Amniotic stem cell (primary cell): ENCODE data around the gene GNG7.
"Not testable (repeated sequence)": the region's sequence is repeated elsewhere in the genome, so short reads cannot be mapped to it uniquely, and the experiment has no call there.

Source experiments
- DNase-seq: peaks from one replicate; lab custom pipeline; 2025; lab: John Stamatoyannopoulos, UW

Gene GNG7

DNA sequence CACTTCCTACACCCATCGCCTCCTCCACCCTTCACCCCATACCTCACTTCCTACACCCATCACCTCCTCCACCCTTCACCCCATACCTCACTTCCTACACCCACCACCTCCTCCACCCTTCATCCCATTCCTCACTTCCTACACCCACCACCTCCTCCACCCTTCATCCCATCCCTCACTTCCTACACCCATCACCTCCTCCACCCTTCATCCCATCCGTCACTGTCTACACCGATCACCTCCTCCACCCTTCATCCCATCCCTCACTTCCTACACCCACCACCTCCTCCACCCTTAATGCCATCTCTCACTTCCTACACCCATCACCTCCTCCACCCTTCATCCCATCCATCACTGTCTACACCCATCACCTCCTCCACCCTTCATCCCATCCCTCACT lies 10.7 kb upstream of the GNG7 start:
- DNase-seq = not testable (repeated sequence)

DNA sequence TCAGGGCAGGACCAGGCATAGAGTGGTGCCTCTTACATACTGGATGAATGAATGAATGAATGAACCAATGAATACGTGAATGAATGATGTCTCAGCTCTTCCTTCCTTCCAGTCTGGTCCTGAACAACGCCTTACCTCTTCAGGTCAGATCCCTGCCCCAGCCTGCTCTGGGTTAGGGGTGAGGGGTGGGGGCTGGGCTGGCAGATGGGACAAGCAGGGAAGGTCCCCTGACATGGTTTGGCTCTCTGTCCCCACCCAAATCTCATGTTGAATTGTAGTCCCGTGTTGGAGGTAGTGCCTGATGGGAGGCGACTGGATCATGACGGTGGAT lies 9.3 kb upstream of the GNG7 start:
- no peak for DNase-seq

DNA sequence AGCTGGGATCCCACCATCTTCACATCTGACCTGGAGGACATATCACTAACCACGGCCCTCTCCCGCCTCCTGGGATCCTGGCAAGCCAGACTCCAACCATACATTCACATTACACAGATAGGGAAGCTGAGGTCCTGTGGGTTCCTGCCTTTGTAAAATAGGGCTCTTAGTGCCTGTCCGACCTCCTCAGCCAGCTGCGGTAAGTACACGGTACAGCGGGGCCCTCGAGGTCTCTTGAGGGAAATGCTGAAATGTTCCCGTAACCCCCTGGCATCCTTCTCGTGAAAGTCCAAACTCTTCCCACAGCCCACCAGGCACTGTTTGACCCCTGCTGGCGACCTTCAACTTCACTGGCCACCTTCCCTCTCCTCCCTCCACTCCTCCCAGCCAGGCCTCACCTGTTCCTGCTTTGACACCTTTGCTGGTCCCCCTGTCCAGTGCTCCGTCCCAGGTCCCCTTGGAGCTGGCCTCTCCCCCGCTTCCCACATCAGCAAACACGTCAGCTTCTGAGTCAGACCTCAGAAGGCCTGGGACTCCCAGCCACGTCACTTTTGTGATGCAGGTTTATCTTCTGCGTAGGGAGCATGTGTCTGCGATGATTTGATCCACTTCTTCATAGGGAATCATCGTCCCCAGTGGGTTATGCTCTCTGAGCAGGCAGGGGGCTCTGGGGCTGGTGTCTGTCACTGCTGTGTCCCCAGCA lies 8.8 kb upstream of the GNG7 start:
- no peak for DNase-seq

DNA sequence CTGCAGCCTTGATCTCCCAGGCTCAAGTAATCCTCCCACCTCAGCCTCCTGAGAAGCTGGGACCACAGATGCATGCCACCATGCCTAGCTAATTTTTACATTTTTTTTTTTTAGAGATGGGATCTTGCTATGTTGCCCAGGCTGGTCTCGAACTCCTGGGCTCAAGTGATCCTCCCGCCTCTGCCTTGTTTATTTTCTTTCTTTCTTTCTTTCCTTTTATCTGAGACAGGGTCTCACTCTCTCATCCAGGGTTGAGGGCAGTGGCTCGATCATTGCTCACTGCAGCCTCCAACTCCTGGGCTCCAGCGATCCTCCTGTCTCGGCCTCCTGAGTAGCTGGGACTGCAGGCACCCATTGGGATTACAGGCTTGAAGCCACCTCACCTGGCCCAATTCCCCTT lies 3.8 kb upstream of the GNG7 start:
- DNase-seq = no peak

DNA sequence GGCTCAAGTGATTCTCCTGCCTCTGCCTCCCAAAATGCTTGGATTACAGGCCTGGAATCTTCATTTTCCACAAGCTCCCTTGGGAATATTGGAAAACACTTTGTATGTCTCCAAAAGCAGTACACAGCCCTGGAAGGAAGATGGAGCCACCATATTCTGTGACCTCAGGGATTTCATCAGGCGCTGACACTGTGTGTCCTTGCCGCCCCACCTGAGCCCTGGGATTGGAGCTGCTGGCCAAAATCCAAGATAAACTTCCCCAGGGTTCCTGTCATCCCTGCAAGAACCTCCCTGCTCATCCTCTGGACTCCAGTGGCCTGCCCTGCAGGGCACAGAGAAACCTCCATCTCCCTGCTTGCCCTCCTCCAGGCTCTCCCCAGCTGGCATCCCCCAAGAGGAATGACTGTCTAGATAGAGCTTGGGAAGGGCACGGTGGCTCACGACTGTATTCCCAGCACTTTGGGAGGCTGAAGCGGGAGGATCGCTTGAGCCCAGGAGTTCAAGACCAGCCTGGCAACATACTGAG lies 1.3 kb upstream of the GNG7 start:
- no peak for DNase-seq

DNA sequence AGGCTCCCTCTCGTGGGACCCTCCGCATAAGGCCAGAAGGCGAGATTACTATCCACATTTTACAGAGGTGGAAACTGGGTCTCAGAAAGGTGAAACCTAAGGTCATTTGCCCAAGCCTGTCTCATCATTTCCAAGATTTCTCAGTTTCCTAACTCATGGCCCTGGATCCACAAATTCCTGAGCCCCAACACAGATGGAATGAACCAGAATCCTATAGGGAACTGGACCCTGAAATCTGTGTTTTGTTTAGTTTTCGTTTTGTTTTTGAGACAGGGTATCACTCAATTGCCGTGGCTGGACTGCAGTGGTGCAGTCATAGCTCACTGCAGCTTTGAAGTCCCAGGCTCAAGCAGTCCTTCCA lies 563 bp upstream of the GNG7 start:
- DNase-seq = no peak

DNA sequence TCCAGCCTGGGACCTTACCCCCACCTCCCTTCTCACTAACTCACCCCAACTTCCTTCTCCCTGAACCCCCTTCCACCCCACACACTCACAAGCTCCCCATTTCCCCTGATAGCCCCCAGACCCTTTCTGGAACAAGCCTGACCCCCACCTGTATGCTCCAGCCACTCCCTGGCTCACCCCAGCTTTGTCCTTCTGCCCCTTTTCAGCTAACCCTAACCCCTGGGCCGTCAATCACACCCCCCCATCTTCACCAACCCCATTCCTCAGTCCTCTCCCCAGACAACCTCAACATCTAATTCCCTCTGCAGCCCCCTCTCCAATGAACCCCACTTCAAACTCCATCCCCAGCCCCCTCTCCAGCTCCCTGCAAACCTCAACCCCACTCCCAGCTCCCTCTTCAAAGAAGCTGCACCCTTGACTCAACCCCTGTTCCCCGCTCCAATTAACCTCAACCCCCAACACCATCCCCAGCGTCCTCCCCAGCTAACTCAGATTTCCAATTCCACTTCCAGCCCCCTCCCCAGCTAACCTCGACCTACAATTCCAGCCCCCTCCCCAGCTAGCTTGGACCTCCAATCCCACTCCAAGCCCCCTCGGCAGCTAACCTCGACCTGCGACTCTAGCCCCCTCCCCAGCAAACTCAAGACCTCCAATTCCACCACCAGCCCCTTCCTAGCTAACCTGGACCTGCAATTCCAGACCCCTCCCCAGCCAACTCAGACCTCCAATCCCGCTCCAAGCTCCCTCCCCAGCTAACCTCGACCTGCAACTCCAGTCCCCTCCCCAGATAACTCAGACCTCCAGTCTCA lies 929 bp downstream of the GNG7 start:
- no peak for DNase-seq

DNA sequence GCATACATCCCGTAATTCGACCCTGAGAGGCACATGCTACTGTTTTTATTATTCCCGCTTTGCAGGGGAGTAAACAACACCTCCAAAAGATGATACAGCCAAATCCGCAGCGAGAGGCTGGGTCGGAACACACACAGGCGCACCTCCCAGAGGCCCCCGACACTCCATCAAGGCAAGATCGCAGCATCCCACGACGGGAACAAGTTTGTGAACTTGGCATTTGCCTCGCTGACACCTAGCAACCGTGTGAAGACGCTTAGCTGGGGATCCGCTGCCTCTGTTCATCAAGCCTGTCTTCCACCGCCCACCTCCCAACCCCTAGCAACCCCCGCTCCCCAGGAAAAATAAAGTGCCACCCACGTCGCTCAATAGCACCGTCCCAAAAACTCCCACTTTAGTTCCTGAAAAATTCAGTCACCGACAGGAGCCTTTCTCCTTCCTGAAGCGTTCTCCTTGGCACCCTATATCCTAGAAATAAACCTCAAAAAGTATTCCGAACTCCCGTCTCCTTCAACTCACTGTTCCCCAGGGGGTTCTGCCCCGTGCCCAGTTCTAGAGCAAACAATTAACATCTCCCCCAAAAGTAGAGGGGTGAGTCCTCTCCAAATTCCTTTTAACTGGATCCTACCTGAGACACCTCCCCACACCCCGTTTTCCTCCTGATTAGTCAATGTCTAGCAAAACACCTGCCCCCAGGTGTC lies 1.7 kb downstream of the GNG7 start:
- no peak for DNase-seq

DNA sequence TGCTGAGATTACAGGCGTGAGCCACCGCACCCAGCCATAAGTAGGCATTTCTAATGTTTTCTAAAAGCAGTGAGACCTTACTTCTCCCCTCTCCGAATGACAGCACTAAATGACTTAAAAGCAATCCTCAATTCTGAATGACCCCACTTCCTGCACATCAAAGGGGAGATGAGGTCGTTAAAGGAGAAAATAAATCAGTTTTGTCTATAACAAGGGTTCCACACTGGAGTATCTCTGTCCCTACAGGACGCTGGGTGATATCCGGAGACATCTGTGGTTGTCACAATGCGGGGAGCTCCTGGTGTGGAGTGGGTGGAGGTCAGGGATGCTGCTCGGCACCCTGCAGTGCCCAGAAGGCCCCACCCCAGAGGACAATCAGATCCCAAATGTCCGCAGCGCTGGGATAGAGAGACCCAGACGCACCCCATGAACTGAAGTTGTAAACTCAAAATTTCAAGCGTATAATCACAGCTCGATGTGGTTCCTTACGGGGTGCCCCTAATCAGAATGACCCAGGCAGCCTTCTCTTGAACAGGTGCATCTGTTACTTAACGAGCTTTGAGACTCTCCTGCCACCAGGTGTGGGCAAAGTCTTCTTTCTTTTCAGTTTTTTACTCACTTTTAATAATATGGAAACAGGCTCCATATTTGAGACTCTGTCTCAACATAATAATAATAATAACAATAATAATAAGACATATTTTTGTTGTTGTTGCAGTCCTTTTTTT lies 2.9 kb downstream of the GNG7 start:
- no peak for DNase-seq

DNA sequence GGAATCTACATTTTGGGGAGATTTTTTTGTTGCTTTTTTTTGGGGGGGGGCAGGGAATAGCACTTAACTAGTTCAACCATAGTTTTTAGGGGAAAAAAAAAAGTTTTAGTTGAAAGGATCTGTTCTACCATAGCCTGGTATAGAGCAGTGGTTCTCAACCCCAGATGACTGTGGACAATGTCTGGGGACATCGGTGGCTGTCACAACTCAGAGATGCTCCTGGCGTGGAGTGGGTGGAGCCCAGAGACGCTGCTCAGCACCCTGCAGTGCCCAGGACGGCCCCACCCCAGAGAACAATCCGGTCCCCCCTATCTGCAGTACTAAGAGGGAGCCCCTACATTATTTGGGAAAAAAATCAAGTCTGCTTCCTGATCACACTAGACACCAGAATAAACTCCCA lies 8.3 kb downstream of the GNG7 start:
- DNase-seq = no peak

DNA sequence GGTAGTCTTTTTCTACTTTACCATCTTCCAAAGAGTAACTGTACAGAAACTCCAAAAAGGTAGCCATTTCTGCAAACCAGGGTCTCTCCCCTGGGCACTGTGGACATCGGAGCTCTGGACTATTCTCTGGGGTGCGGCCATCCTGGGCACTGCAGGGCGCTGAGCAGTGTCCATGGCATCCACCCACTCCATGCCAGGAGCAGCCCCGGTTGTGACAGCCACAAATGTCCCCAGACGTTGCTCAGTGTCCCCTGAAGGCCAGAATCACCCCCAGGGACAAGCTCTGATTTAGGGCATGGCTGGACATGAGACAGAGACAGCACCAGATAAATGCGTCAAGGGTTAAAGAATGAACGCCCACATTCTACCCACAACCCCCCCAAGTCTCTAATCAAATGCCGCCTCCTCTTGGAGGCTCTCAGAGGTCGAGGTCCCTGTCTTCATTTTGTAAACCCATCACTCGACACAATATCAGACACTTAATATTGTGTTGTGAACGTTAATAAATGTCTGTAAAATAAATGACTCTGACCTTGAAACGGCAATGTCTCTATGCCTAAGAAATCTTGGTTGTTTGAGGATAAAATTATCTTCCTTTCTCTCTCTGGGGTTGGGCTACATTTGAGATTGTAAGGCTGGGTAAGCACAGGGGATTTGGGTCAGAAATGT lies 8.9 kb downstream of the GNG7 start:
- DNase-seq = no peak

DNA sequence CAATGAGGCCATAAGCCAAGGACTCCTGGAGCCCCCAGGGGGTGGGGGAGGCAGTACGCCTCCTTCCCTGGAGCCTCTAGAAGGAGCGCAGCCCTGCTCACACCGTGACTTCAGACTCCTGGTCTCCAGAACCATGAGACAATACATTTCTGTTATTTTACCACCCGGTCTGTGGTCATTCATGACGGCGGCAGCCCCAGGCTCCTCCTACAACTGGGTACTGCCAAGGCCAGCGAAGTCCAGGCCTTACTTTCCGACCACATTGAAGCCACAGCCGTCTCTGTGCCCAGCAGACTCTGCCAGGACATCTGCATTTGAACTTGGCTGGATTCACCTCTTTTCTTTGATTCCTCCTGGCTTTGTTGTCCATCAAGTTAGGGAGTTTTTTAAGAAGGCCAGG lies 10.5 kb downstream of the GNG7 start:
- DNase-seq = no peak

DNA sequence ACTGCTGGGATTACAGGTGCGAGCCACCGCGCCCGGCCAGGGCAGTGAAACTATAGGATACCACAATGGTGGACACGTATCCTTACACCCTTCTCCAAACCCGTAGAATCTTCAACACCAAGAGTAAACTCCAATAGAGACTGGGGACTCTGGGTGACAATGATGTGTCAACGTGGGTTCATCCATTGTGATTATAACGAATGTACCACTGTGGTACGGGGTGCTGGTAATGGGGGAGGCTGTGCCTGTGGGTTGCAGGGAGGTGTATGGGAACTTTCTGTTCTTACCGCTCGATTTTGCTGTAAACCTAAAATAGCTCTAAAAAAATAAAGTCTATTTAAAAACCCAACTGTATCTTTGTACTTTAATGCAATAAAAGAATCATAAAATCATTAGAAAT lies 11.6 kb downstream of the GNG7 start:
- DNase-seq = no peak

DNA sequence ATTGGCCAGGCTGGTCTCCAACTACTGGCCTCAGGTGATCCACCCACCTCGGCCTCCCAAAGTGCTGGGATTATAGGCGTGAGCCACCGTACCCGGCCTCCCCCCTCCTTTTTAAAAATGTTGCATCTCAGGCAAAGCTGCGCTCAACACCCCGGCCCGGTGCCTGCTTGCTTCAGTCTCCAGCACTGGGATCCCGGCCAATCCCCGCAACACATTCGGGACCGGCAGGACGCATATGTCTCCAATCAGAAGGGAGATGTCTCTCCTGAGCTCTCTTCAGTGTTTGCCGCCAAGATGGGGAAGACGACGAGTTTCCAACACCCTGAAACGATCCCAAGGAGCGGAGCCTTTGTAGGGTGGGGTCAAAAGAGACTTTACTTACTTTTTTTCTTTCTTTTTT lies 16.1 kb downstream of the GNG7 start:
- DNase-seq = no peak

DNA sequence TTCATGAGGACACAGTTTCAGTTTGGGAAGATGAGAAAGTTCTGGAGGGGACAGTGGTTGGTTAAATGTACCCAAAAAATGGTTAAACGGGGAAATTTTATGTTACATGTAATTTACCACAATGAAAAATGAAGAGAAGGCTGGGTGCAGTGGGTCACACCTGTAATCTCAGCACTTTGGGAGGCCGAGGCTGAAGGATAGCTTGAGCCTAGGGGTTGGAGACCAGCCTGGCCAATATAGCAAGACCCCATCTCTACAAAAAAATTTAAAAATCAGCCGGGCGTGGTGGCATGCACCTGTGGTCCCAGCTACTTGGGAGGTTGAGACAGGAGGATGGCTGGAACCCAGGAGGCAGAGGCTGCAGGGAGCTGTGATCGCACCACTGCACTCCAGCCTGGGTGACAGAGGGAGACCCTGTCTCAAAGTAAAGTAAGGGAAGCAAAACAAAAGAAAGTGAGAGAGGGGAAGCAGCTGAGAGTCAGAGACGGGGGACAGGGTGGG lies 17.2 kb downstream of the GNG7 start:
- no peak for DNase-seq

DNA sequence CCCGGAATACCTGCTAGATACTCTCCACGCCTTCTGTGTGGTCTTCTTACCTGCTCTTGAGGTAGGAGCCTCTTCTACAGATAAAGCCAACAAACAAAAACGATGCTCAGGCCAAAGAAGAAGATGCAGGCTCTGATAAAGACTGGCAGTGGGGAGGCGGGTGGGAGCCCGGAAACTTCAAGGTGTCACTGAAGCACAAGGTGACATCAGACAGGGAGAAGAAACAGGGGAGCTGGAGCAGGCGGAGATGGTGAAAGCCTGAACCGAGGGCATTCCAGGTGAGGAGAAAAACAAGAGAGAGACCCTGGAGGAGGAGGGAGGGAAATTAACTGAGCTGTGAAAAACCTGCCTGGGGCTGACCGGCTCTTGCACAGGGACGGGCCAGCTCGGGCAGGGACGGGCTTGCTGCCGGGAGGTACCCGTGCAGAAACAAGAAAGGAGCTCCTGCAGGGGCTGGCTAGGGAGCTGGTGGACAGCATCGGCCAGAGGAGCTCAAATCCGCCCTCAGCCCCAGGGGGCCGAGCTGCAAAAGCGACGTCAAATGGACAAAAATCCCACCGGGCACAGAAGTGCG lies 19.0 kb downstream of the GNG7 start:
- no peak for DNase-seq

DNA sequence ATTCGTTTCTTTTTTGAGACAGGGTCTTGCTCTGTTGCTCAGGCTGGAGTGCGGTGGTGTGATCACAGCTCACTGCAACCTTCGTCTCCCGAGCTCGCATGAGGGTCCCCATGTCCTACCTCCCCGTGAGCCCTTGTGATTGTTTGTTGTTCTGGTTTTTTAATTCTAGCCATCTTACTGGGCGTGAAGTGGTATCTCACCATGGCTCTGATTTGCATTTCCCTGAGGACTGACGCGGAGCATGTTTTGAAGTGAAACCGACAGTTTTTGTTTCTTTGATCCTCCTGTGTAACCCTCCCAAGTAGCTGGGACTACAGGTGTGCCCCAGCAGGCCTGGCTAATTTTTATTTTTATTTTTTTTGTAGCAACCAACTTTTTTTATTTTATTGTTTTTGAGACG lies 21.7 kb downstream of the GNG7 start:
- DNase-seq = no peak

DNA sequence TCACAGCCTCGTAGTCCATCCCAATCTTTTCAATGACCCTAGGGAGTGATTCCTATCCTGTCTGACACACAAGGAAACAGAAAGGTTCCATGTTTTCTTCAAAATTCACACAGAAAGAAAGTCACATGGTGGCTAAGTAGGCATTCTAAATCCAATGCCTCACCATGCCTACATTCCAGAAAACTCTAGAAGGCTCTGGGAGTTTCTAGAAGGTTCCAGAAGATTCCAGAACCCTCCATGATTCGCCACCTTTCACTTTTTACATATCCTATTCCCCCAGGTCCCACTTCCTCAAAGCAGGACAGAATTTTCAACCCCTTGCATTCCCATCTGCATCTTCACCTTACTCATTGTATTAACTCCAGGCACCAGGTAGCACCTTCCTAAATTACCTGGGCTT lies 23.1 kb downstream of the GNG7 start:
- DNase-seq = no peak

DNA sequence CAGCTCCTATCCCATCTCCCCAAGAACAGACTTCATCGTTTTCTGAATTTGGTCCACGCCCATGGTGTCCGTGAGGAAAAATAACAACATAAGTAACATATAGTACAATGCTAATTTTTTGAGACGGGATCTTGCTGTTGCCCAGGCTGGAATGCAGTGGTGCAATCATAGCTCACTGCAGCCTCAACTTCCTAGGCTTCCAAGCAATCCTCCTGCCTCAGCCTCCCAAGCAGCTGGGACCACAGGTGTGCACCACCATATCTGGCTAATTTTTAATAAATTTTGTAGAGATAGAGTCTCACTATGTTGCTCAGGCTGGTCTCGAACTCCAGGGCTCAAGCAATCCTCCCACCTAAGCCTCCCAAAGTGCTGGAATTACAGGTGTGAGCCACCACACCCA lies 23.5 kb downstream of the GNG7 start:
- DNase-seq = not testable (repeated sequence)

DNA sequence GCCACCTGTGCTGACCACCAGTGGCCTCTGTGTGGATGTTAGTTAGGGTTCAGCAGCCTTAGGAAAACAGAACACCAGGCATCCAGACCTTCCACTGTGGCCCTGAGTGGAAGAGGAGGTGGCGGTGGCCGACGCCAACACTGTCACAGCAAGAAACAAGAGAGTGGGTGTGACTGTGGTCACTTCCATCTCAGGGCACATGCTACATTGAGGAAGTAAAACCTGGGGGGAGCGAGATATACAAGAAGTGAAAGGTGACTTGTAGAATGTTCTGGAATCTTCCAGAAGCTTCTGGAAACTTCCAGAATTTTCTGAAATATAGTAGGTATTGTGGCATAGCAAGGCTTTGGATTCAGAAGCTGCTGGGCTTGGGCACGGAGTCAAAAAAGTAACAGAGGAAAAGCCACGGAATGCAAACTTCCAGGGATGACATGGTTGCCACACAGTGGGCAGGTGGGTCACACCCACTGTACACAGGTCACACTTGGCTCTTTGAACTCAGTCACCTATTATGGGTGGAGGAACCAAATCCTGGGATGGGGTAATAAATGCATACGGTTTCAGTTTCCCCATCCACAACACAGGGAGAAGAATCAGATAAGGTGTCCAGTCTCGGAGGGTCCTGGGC lies 24.3 kb downstream of the GNG7 start:
- no peak for DNase-seq

DNA sequence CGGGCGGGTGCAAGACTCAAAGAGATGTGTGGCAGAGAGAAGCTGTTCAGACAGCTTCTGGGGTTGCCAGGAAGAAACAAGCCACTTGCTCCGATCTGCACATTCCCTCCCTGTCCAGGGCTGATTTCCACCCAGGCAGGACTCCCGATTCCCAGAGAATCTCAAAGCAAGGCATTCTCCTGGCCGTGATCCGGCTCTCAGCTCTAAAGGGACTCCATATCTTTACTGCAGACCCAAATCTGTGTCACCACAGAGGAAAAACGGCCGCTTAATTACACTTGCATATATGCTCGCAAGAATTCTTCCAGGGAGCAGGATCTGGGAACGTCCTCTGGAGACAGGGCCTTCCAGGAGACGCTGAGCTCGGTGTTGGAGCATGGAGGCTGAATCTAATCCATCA lies 25.7 kb downstream of the GNG7 start:
- DNase-seq = no peak
